MM.1S (cell line): ENCODE measurements around the gene DRC7.

Experiments
- DNase-seq: peaks from one replicate; pipeline ENCODE4 v3.0.0-alpha.2; 2015
- H2AFZ ChIP-seq: fragments of 300-600 bp; sonication (generic); 2 replicates; pipeline ENCODE4 v1.6.0; 2016; ENCODE audit warnings: antibody characterized with exemption, low read length
- H3F3A ChIP-seq: fragments of 300-600 bp; sonication (generic); 2 replicates; pipeline ENCODE4 v1.6.1; 2016; ENCODE audit warnings: mild to moderate bottlenecking, antibody characterized with exemption, low read length, moderate library complexity, mixed read lengths; ENCODE audit not compliant: insufficient read depth
- H3K27ac ChIP-seq: fragments of 300-600 bp; sonication (generic); 2 replicates; pipeline ENCODE4 v1.5.1; 2016; ENCODE audit warnings: mild to moderate bottlenecking, low read length
- H3K27me3 ChIP-seq: fragments of 300-600 bp; sonication (generic); replicated peaks from 2 replicates; pipeline ENCODE4 v1.6.0; 2016; ENCODE audit warnings: low read length; ENCODE audit not compliant: insufficient read depth
- H3K36me3 ChIP-seq: fragments of 300-600 bp; sonication (generic); replicated peaks from 2 replicates; pipeline ENCODE4 v1.6.1; 2016; ENCODE audit warnings: mild to moderate bottlenecking, low read length, mixed read lengths; ENCODE audit not compliant: insufficient read depth
- H3K4me1 ChIP-seq: fragments of 300-600 bp; sonication (generic); 2 replicates; pipeline ENCODE4 v1.6.1; 2016; ENCODE audit warnings: low read length, mixed read lengths
- H3K4me2 ChIP-seq: fragments of 300-600 bp; sonication (generic); 2 replicates; pipeline ENCODE4 v1.6.0; 2016; ENCODE audit warnings: low read depth, low read length
- H3K4me3 ChIP-seq: fragments of 300-600 bp; sonication (generic); 2 replicates; pipeline ENCODE4 v1.5.1; 2016; ENCODE audit warnings: low read length, mixed read lengths
- H3K79me2 ChIP-seq: fragments of 300-600 bp; sonication (generic); 2 replicates; pipeline ENCODE4 v1.6.1; 2016; ENCODE audit warnings: mixed run types, low read length, mixed read lengths
- H3K9ac ChIP-seq: fragments of 300-600 bp; sonication (generic); 2 replicates; pipeline ENCODE4 v1.6.1; 2016; ENCODE audit warnings: low read length, mixed read lengths
- H3K9me2 ChIP-seq: fragments of 300-600 bp; sonication (generic); replicated peaks from 2 replicates; pipeline ENCODE4 v1.6.1; 2016; ENCODE audit warnings: mild to moderate bottlenecking, low read length, mixed read lengths; ENCODE audit not compliant: insufficient read depth
- H3K9me3 ChIP-seq: fragments of 300-600 bp; sonication (generic); replicated peaks from 2 replicates; pipeline ENCODE4 v1.6.1; 2016; ENCODE audit warnings: mild to moderate bottlenecking, low read length, mixed read lengths; ENCODE audit not compliant: insufficient read depth
- H4K20me1 ChIP-seq: fragments of 300-600 bp; sonication (generic); 2 replicates; pipeline ENCODE4 v1.6.1; 2016; ENCODE audit warnings: mild to moderate bottlenecking, low read length, moderate library complexity, mixed read lengths; ENCODE audit not compliant: insufficient read depth
- CTCF ChIP-seq: fragments of 300-600 bp; sonication (generic); IDR thresholded peaks from 2 replicates; pipeline ENCODE4 v1.5.1; 2016; ENCODE audit warnings: antibody characterized with exemption, low read length, mixed read lengths
- EZH2 ChIP-seq: fragments of 300-600 bp; sonication (generic); optimal IDR thresholded peaks from 2 replicates; pipeline ENCODE3; 2017; ENCODE audit warnings: low read depth, mild to moderate bottlenecking, antibody characterized with exemption, low read length, mixed read lengths
- EZH2phosphoT487 ChIP-seq: fragments of 300-600 bp; sonication (generic); IDR thresholded peaks from 2 replicates; pipeline ENCODE4 v1.6.1; 2018; ENCODE audit warnings: antibody characterized with exemption, low read length

The DRC7 gene

GRCh38 chr16:57694231-57694724 lies 328 bp upstream of the DRC7 start:
- Histone ChIP-seq H3K9ac (no peak overlapping the region), H3K4me1 (no peaks in the 10 kb centered on the region), H3K4me2 (no peak overlapping the region), H3K36me3 (no peaks in the 10 kb centered on the region), H3K79me2 (no peaks in the 10 kb centered on the region), H3K4me3 (no peak overlapping the region), H4K20me1 (no peaks in the 10 kb centered on the region), H3K9me3 (no peaks in the 10 kb centered on the region), H2AFZ (no peak overlapping the region), H3K27me3 (no peaks in the 10 kb centered on the region), H3F3A (no peaks in the 10 kb centered on the region), H3K9me2 (no peaks in the 10 kb centered on the region), H3K27ac (no peak overlapping the region)
- no peak for DNase-seq
- TF ChIP-seq EZH2 (no peak), EZH2phosphoT487 (no peak), CTCF (no peak)

- no peaks in the 10 kb centered on the region for H3K27me3 ChIP-seq
- no peaks in the 10 kb centered on the region for H3K9me2 ChIP-seq
- no peak for DNase-seq
- H3K4me1 ChIP-seq: no peaks in the 10 kb centered on the region
- H2AFZ ChIP-seq: no peak overlapping the region
- no peak overlapping the region for H3K4me3 ChIP-seq
- H3K4me2 ChIP-seq: no peak overlapping the region
- no peaks in the 10 kb centered on the region for H3K36me3 ChIP-seq
- no peak overlapping the region for H3K27ac ChIP-seq
- H3K79me2 ChIP-seq: no peaks in the 10 kb centered on the region
- no peak for TF ChIP-seq EZH2
- no peak for TF ChIP-seq CTCF
- no peak for TF ChIP-seq EZH2phosphoT487
- no peaks in the 10 kb centered on the region for H3F3A ChIP-seq
- no peak overlapping the region for H3K9ac ChIP-seq
- no peaks in the 10 kb centered on the region for H4K20me1 ChIP-seq
- H3K9me3 ChIP-seq: no peaks in the 10 kb centered on the region
Measured at GRCh38 chr16:57695680-57696069, 1.1 kb downstream of the DRC7 start.

- Histone ChIP-seq H2AFZ (no peak overlapping the region), H3K4me2 (no peak overlapping the region), H3F3A (no peaks in the 10 kb centered on the region), H3K79me2 (no peaks in the 10 kb centered on the region), H3K27ac (no peak overlapping the region), H3K9me2 (no peaks in the 10 kb centered on the region), H3K4me3 (no peak overlapping the region), H3K36me3 (no peaks in the 10 kb centered on the region), H3K4me1 (no peaks in the 10 kb centered on the region), H3K9me3 (no peaks in the 10 kb centered on the region), H3K9ac (no peak overlapping the region), H3K27me3 (no peaks in the 10 kb centered on the region), H4K20me1 (no peaks in the 10 kb centered on the region)
- TF ChIP-seq EZH2phosphoT487: no peak
- TF ChIP-seq CTCF: no peak
- no peak for TF ChIP-seq EZH2
- DNase-seq: no peak
Measured at GRCh38 chr16:57696240-57696639, 1.6 kb downstream of the DRC7 start.
